Jurkat, Clone E6-1 (cell line): ENCODE measurements around the gene AGPAT2.
"Not testable (repeated sequence)": the region's sequence is repeated elsewhere in the genome, so short reads cannot be mapped to it uniquely, and the experiment has no call there.

Experiments
- DNase-seq: peaks from one replicate; pipeline ENCODE4 v3.0.0-alpha.2; 2011; ENCODE audit warnings: low read depth, low spot score
- H3K4me3 ChIP-seq: 2 replicates; pipeline ENCODE4 v1.5.1; 2011; ENCODE audit warnings: mild to moderate bottlenecking, low read length, control low read depth, moderate library complexity

AGPAT2 gene

DNA sequence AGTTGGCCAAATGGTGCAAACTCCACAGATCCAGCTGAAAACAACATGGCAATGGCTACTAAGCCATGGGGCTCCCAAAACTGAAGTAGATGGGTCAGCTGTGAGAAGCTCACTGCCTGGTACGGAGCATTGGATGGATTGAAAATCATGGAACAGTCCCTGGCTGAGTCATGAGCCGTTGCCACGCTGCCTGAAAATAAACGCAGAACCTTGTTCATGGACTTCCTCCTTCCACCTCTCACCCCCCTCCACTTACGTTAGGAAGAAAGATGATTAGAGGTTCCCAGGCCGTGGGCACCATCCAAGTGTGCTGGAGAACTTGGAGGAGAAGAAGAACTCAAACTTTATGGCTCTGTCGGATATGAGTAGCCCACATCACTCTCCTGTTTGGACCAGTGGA, 18.3 kb upstream of the AGPAT2 start:
- no peak for DNase-seq
- no peak overlapping the region for H3K4me3 ChIP-seq

DNA sequence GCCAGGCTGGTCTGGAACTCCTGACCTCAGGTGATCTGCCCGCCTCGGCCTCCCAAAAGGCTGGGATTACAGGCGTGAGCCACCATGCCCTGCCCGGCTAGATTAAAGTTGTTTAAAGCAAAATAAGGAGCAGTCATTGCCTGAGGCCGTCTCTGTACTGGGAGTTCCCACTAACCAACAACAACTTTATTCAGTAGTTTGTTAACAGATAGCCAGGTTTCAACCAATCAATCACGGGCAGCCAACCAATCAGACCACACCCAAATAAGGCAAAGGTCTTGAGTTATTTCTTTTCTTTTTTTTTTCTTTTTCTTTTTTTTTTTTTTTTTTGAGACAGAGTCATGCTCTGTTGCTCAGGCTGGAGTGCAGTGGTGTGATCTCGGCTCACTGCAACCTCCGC, 17.5 kb upstream of the AGPAT2 start:
- H3K4me3 ChIP-seq, DNase-seq: not testable (repeated sequence)

DNA sequence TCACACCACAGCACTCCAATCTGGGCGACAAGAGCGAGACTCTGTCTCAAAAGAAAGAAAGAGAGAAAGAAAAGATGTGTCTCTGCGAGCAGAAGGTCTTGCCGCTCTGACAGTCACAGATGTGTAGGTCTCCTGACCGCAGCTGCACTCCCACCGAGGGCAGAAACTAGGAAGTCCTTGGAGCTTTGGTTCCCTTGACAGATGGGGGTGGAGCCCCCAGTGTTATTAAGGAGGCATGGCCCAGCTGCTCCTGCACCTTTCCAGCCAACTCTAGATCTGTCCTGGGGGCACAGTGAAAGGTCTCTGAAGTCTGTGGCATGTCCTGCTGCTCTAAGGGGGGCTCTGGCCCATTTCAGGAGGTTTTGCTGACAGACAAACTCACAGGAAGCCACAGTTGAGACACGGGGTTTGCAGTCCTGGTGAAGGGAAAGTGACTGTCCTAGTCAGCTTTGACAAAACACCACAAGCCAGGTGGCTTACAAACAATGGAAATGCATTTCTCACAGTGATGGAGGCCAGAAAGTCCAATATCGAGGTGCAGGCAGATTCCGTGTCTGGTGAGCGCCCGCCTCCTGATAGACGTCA, 16.1 kb upstream of the AGPAT2 start:
- H3K4me3 ChIP-seq: no peak overlapping the region
- DNase-seq: peak; percentile 67

DNA sequence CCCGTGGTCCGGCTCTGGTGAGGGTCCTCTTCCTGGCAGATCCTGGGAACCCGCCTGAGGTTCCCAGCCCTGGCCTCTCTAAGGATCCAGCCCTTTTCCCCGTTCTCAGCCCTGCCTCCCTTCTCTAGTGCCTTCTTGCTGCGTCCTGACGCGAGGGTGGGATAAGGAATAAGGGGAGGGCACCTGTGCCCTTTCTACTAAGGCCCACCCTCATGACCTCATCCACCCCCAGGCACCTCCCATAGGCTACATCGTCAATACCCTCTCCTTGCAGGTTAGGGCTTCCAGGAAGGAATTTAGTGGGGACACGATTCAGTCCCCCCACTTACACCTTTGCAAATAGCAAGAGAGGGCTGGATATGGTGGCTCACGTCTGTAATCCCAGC, 14.4 kb upstream of the AGPAT2 start:
- H3K4me3 ChIP-seq: peak overlapping the region; percentile 43
- DNase-seq: no peak

DNA sequence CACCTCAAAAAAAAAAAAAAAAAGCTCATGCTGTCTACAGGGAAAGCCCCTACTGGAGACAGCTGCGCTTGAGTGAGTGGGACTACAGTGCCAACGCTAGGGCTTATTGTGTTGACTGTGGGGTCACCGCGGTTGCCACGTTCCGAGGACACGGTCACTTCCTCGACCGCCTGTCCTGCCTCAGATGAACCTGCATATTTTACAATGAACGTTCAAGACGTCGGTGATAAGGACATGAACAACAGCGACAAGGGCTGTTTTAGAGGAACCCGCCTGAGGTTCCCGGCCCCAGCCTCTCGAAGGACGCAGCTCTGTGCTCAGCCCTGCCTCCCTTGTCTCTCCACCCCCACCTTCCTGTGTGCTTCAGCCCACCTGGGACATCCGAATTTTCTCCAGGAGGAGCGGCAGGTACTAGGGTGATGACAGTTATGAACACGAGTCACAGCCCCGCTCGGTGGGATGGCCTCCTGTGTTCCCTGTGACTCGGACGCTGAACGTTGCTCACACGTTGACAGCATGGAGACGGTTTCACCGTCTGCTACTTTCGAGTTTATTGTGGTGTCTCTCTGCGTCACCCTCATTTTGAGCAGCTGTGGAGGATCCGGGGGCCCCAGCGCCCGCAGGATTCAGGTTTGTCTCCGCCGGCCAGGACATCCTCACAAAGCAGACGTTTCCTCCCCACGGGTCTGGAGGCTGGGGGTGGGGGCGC, 13.9 kb upstream of the AGPAT2 start:
- peak overlapping the region; percentile 43 for H3K4me3 ChIP-seq
- peak; percentile 32 for DNase-seq

DNA sequence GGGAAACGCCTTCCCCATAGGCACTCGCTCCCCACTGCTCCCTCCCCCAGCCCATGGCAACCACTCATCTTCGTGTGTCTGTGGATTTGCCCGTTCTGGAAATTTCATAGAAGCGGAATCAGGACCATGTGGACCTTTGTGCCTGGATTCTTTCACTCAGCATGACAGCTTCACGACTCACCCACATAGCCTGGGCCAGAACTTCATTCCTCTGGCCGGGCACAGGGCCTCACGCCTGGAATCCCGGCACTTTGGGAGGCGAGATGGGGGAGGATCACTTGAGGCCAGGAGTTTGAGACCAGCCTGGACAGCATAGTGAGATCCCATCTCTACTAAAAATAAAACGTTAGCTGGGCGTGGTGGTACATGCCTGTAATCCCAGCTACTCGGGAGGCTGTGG, 13.0 kb upstream of the AGPAT2 start:
- no peak for DNase-seq
- no peak overlapping the region for H3K4me3 ChIP-seq

DNA sequence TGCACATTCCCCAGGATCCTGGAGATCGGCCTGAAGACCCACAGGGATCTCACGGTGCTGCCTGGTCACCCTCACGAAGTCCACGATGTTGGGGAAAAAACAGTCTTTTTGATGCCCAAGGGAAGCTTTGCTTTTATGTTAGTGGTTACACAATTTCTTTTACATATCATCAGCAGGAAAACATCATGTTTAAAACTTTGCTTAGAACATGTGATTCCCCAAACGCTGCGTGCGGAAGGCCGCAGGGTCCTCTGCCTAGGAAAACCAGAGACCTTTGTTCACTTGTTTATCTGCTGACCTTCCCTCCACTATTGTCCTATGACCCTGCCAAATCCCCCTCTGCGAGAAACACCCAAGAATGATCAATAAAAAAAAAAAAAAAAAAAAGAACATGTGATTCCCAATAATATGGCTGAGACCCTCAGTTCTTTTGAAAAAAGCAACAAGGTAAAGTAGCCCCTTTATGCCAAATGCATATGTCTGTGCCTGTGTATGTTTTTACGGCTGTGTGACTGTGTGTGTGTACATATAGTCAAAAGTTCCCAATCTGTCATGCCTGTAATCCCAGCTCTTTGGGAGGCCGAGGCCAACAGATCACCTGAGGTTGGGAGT, 11.5 kb upstream of the AGPAT2 start:
- H3K4me3 ChIP-seq: no peak overlapping the region
- no peak for DNase-seq

DNA sequence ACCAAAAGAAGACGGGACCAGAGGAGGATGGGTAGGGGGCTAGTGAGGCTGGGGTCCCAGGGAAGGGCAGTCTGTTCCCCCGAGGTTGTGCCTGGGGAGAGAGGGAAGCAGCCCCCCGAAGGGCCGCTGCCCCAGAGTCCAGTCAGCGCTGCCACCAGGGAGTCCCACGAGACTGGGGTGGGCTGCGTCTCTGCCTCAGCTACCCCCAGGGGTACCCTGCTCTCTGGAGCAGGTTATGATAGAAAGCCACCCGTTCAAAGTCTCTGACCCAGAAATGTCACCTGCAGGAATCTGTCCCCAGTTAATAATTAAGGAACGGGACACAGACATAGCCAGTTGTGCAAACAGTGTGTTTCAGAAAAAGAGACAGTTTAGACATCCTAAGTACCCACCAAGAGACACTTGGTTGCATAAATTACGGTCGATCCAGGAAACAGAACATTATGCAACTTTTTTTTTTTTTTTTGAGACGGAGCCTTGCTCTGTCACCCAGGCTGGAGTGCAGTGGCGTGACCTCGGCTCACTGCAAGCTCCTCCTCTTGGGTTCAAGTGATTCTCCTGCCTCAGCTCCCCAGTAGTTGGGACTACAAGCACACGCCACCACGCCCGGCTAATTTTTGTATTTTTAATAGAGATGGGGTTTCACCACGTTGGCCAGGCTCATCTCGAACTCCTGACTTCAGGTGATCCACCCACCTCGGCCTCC, 10.7 kb upstream of the AGPAT2 start:
- no peak overlapping the region for H3K4me3 ChIP-seq
- DNase-seq: no peak

DNA sequence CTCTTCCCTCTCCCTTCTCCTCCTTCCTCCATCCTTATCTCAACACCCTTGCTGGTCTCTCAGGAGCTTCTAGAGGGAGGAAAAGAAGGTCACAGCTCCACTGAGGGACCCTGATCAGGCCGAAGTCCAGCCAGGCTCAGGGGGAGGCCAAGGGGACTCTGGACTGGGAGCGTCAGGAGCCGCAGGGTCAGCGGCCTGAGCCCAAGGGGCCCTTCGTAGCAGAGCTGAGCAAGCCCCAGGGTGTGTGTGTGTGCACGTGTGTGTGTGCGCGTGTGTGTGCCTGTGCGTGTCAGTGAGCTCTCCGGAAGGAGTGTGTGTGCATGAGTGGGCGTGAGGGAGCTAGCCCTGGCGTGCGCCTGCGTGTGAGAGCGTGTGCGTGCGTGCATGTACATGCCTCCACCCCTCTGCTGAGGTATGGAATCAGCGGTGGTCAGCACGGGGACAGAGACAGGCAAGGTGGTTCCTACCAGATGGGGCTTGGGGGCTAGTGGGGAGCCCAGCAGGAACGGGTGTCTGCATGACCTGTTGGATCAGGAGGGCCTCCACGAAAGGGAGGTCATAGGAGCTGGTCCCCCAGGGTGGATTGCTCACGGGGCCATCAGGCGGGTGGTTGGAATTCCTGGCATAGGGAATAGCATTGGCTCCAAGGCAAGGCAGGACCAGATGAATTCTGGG, 10.0 kb upstream of the AGPAT2 start:
- no peak overlapping the region for H3K4me3 ChIP-seq
- DNase-seq: no peak

DNA sequence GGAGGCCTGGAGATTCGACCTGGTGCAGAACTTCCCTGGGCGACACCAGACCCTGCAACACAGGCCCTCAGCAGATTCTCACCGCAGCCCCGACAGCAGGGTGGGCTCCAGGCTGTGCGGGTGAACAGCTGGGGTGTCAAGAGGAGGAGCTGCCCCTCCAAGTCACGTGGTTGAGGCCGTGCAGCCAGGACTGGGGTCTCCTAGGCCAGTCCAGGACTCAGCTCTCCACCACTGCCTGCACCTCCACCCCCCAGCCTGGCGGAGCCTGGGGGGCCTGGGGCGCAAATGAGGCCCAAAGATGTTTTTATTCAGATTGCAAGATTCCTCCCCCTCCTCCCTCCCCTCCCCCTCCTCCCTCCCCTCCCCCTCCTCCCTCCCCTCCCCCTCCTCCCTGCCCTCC, 9.2 kb upstream of the AGPAT2 start:
- no peak overlapping the region for H3K4me3 ChIP-seq
- DNase-seq: no peak

DNA sequence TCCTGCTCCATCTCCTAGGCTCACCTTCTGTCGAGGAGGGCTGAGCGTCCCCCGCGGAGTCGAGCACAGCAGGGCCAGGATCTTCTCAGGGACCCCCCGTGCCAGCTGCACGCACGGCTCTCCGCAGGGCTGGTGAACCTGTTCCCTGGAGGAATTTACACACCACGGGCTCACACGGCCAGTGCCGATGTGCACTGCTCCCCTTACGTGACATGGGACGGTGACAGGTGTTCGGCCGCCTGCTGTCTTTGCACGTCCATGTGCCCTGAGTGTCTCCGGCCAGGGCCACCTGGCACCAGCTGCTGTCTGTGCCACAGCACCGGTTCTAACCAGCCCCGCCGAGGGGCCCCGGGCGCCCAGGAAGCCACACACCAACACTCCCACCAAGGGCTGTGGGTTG, 8.7 kb upstream of the AGPAT2 start:
- H3K4me3 ChIP-seq: no peak overlapping the region
- no peak for DNase-seq

DNA sequence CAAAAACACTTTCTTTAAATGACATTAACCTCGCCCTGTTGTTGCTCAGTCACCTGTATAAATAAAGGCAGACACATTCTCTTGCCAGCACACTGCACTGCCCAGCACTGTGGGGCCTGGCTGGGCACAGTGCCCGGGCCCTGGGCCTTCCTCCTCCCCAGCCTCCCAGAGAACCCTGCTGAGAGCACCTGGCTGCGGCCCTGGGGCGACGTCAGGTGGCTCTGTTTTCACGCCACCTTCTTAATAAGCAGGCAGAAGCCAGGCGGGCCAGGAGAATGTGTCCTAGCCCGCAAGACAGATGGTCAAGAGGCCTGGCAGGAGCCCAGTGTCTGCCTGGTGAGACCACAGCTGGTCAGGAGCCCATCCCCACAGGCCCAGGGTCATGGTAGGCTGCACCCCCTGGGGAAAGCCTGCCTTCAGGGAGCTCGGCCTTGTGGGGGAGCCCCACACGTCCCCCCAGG, 8.2 kb upstream of the AGPAT2 start:
- DNase-seq: no peak
- no peak overlapping the region for H3K4me3 ChIP-seq

DNA sequence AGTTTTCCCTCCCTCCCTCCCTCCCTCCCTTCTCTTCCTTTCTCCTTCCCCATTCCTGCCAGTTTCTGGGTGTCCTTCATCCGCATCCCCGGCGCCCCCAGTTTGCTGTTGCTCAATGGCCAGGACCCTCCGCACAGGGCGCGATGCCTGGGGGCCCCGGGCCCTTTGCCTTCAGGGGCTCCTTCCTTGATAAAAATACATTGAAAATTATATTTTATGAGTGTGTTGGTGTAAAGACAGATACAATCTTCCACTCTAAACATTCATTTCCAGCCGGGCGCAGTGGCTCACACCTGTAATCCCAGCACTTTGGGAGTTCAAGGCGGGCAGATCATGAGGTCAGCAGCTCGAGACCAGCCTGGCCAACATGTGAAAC, 7.6 kb upstream of the AGPAT2 start:
- no peak for DNase-seq
- no peak overlapping the region for H3K4me3 ChIP-seq

DNA sequence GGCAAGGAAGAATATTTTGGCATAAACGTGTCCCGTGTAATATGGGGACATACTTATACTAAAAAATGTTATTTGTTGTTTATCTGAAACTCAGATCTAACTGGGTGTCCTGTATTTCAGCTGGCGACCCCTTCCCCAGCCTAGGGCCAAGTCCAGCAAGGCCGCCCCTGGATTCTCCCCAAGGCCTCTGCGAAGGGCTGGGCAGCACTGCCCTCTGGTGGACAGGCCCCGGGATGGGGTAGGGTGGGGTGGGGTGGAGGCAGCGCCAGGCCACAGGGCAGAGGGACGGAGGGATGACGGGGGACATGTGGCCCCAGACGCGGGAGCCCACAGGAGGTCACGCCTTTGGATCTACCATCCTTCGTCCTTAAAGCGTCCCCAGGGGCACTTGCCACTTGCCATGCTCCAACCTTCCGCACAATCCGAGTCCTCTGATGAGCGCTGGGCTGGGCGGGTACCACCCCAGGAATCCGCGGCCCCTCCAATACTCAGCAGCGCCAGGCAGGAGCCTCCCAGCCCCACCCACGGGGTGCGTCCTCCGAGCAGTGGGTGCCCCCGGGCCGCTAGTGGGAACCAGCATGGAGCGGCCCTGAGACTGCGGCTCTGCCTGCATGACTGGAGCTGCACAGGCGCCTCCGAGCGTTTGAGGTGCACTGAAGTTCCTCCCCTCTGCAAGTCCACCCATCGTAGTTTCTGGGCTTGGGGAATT, 7.1 kb upstream of the AGPAT2 start:
- no peak for DNase-seq
- H3K4me3 ChIP-seq: no peak overlapping the region

DNA sequence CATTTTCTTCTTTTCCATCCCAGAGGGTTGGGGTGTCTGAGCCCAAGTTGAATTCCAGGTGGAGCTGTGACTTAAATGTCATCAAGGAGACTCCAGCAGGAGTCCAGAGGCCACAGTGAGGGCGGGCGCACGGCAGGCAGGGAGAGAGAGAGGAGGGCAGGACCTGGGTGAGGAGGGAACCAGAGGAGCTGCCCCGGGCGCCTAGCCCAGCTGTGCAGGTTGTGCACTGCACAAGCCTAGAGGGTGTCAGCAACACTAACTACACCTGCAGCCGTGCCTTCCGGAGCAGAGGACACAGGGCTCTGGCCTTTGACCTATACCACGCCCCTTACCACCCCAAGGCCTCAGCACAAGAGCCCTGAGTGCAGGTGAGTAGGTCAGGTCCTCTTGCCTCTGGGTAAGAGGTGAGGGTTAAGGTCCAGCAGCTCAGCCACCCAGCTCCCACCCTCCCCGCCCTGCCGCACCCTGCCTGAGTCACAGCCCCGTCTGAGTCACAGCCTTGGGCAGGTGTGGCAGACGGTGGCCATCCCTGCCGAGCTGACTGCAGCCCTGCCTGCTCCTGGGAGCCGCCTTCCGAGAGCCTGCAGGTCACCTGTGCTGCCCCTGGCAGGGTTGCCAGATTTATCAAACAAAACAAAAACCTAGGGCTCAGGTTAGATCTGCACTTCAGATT, 6.4 kb upstream of the AGPAT2 start:
- DNase-seq: no peak
- no peak overlapping the region for H3K4me3 ChIP-seq

DNA sequence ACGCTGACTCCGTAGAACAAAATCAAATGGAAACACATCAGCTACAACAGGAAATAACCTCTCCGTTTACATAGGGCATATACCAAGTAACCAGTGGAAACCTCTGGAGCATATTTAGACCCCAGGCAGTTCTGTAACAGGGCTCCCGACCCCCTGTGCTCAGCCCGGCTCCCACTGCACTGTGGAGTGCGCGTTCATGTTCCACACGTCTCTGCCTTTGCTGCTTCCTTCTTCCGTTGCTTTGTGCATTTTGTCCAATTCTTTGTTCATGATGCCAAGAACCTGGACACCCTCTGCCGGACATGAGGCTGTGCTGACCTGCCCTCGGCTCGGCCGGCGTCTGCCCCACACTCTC, 5.9 kb upstream of the AGPAT2 start:
- no peak overlapping the region for H3K4me3 ChIP-seq
- no peak for DNase-seq

DNA sequence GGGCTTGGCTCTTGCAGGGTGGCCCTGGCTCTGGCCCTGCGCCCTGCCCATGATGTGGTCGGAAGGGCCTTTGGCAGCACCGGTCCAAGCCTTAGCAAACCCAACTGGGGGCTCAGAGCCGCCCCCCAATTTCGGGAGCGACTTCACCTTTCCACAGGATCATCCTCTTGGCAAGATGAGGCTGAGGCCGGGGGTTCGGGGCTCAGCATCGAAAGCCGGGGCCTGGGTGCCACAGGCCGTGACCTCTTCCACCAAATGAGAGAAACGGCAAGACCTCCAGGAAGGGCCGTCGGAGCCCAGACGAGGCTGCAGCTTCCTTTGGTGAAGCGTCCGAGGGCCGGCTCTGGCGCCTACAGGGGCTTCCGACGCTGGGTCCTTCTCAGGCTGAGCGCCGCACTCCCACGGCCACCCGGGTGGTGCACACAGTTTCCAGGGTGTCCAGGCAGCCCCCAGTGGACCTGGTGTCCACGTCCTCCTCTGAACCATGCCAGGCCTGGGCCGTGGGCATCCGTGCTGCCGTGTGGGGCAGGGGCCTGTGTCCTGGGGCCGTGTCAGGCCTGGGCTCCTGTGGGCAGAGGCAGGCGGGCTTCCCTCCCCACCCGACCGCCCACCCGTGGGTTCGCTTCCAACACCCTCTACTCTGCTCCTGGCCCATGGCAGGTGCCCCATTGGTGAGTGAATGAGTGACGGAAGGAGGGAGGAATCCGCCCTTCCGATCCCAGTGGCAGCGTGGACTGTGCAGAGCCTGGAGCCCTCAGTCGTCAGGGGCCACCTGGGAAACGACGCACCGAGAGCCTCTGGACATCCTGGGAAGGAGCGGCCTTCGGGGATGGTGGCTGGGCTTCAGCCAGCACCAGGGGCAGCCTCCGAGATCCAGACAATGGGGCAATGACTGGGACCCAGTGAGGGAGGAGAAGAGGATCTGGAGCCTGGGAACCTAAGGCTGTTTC, 5.2 kb upstream of the AGPAT2 start:
- no peak for DNase-seq
- H3K4me3 ChIP-seq: no peak overlapping the region
